A673 (cell line): ENCODE data around the gene GRAMD1C. TPM values are rescaled to one million over a fixed set of nuclear protein-coding genes. Genes with fewer than 3 reads are reported as not detected.

Source experiments
- BruUV-seq: library from RNA; stranded (reverse); fragments of 400-500 nt; replicated peaks from 2 replicates; lab custom pipeline; 2021; lab: Mats Ljungman, UMichigan
- CTCF ChIA-PET: fragments of 300-600 bp; sonication (Branson Sonifier 250); formaldehyde crosslinking; loops from one replicate; lab custom pipeline; 2022; ENCODE audit warnings: antibody characterized with exemption; lab: Charles Lee
- POLR2A ChIA-PET: fragments of 300-600 bp; sonication (Branson Sonifier 250); formaldehyde crosslinking; loops from one replicate; lab custom pipeline; 2022; ENCODE audit warnings: antibody characterized with exemption; ENCODE audit not compliant: low non-redundant PET; lab: Charles Lee
- DNase-seq: peaks from one replicate; pipeline ENCODE4 v3.0.0-alpha.2; 2015; ENCODE audit warnings: low spot score
- H3K27ac ChIP-seq: fragments of 200-600 bp; sonication (generic); 2 replicates; pipeline ENCODE4 v1.5.1; 2016; ENCODE audit warnings: mixed run types, low read depth, mild to moderate bottlenecking, mixed read lengths, antibody characterized with exemption, low read length; ENCODE audit not compliant: poor library complexity, severe bottlenecking
- H3K27me3 ChIP-seq: fragments of 200-600 bp; sonication (generic); replicated peaks from 2 replicates; pipeline ENCODE4 v1.6.1; 2017; ENCODE audit warnings: mixed run types, low read depth, mild to moderate bottlenecking, mixed read lengths, antibody characterized with exemption, low read length; ENCODE audit not compliant: insufficient read depth, poor library complexity
- H3K36me3 ChIP-seq: fragments of 200-600 bp; sonication (generic); 2 replicates; pipeline ENCODE4 v1.6.1; 2016; ENCODE audit warnings: mixed run types, mild to moderate bottlenecking, mixed read lengths, antibody characterized with exemption, low read length; ENCODE audit not compliant: insufficient read depth, poor library complexity, severe bottlenecking
- H3K4me1 ChIP-seq: fragments of 200-600 bp; sonication (generic); 2 replicates; pipeline ENCODE4 v1.6.1; 2017; ENCODE audit warnings: mixed run types, mild to moderate bottlenecking, mixed read lengths, antibody characterized with exemption, low read length; ENCODE audit not compliant: insufficient read depth, poor library complexity, severe bottlenecking
- H3K4me3 ChIP-seq: fragments of 200-600 bp; sonication (generic); 2 replicates; pipeline ENCODE4 v1.5.1; 2016; ENCODE audit warnings: low read depth, mixed run types, mild to moderate bottlenecking, mixed read lengths, low read length; ENCODE audit not compliant: poor library complexity, severe bottlenecking
- H3K9me3 ChIP-seq: fragments of 200-600 bp; sonication (generic); 2 replicates; pipeline ENCODE4 v1.6.1; 2016; ENCODE audit warnings: mixed run types, low read depth, mild to moderate bottlenecking, mixed read lengths, antibody characterized with exemption, low read length; ENCODE audit not compliant: poor library complexity, severe bottlenecking
- CTCF ChIP-seq: fragments of 300-800, 200-600 bp; sonication (generic); conservative IDR thresholded peaks from 2 replicates; pipeline ENCODE4 v1.5.1; 2017; ENCODE audit warnings: low read depth, mild to moderate bottlenecking, antibody characterized with exemption, low read length, moderate library complexity, mixed read lengths
- EZH2 ChIP-seq: fragments of 200-600 bp; sonication (generic); IDR thresholded peaks from 2 replicates; pipeline ENCODE4 v1.6.1; 2017; ENCODE audit warnings: borderline replicate concordance, low read depth, mild to moderate bottlenecking, mixed read lengths, antibody characterized with exemption, low read length; ENCODE audit not compliant: poor library complexity, severe bottlenecking
- intact Hi-C: fragments of 100-400 bp; cut with micrococcal nuclease; formaldehyde crosslinking; loops from one replicate; pipeline ENCODE4 v1.10.0; 2022; ENCODE audit not compliant: unreplicated experiment
- total RNA-seq: library from RNA; stranded (reverse); gene quantifications from 2 replicates; pipeline ENCODE4 v1.2.3, GENCODE V29; 2021

The GRAMD1C gene
- total RNA-seq, 1 experiment from 2014 or later: 3.1 TPM

- POLR2A ChIA-PET: no interaction called here
Measured at GRCh38 chr3:113952921-113953320, 114.3 kb downstream of the GRAMD1C start.

GRCh38 chr3:113953677-113954076 is 115.1 kb downstream of the GRAMD1C start:
- Histone ChIP-seq H3K27me3 (peaks cover 19% of the 10 kb centered on the region), H3K4me1 (no peaks in the 10 kb centered on the region), H3K4me3 (no peak overlapping the region), H3K9me3 (no peaks in the 10 kb centered on the region), H3K27ac (no peak overlapping the region), H3K36me3 (no peaks in the 10 kb centered on the region)
- TF ChIP-seq CTCF: no peak
- TF ChIP-seq EZH2: no peak
- POLR2A ChIA-PET: no interaction called here
- CTCF ChIA-PET: no interaction called here
- BruUV-seq: no TSS peak
- DNase-seq: peak; percentile 7
- intact Hi-C loops: no loop called here

More at GRCh38 chr3:113952921-113953320, 114.3 kb downstream of the GRAMD1C start:
- no peaks in the 10 kb centered on the region for H3K4me1 ChIP-seq
- CTCF ChIA-PET: no interaction called here
- intact Hi-C loops: no loop called here
- no peak overlapping the region for H3K27ac ChIP-seq
- peaks cover 26% of the 10 kb centered on the region for H3K27me3 ChIP-seq
- no peaks in the 10 kb centered on the region for H3K9me3 ChIP-seq
- H3K4me3 ChIP-seq: no peak overlapping the region
- H3K36me3 ChIP-seq: no peaks in the 10 kb centered on the region
- no peak for TF ChIP-seq CTCF
- no peak for TF ChIP-seq EZH2
- BruUV-seq: no TSS peak
- no peak for DNase-seq

- no peaks in the 10 kb centered on the region for H3K36me3 ChIP-seq
- no peaks in the 10 kb centered on the region for H3K4me1 ChIP-seq
- H3K9me3 ChIP-seq: no peaks in the 10 kb centered on the region
- BruUV-seq: no TSS peak
- no peak for DNase-seq
- TF ChIP-seq EZH2 (no peak), CTCF (no peak)
- POLR2A ChIA-PET: no interaction called here
- no peak overlapping the region for H3K4me3 ChIP-seq
- peaks cover 14% of the 10 kb centered on the region for H3K27me3 ChIP-seq
- CTCF ChIA-PET: no interaction called here
- no peak overlapping the region for H3K27ac ChIP-seq
- intact Hi-C loops: no loop called here
Measured at GRCh38 chr3:113954091-113954685, 115.6 kb downstream of the GRAMD1C start.
